K562 (cell line): ENCODE data around the gene USP32. TPM values are rescaled to one million over a fixed set of nuclear protein-coding genes. Genes with fewer than 3 reads are reported as not detected.
A peak's percentile ranks its signal among the peaks of the same experiment; 100 is the strongest.

Experiments
- EP400 ChIP-seq: fragments of 450-650 bp; IDR thresholded peaks from 2 replicates; pipeline ENCODE4 v1.6.1; 2017; ENCODE audit warnings: antibody characterized with exemption, mild to moderate bottlenecking, moderate library complexity
- HNRNPLL ChIP-seq: fragments of 200-400 bp; formaldehyde crosslinking; IDR thresholded peaks from 2 replicates; pipeline ENCODE4 v1.6.1; 2017; ENCODE audit warnings: low read length, low read depth, mild to moderate bottlenecking; ENCODE audit not compliant: poor library complexity, severe bottlenecking
- KDM2B ChIP-seq: fragments of 250-450 bp; sonication (Bioruptor Pico); IDR thresholded peaks from 2 replicates; pipeline ENCODE4 v1.8.0; 2021; ENCODE audit warnings: mild to moderate bottlenecking, moderate library complexity
- MYC ChIP-seq, 2 experiments: fragments of 250-450 bp in 1 of 2; sonication (Bioruptor Pico) in 1 of 2; IDR thresholded peaks; 2 replicates each; pipeline versions ENCODE4 v1.5.1 to v1.6.1; 2012 to 2021; ENCODE audit warnings: low read depth in 2 of 2, borderline replicate concordance in 1 of 2, improper control_type of control experiment in 1 of 2, low read length in 1 of 2, mild to moderate bottlenecking in 1 of 2, moderate library complexity in 1 of 2
- NFXL1 ChIP-seq: fragments of 450-650 bp; formaldehyde crosslinking; IDR thresholded peaks from 2 replicates; pipeline ENCODE4 v1.4.0; 2021; ENCODE audit warnings: mild to moderate bottlenecking
- PML ChIP-seq: IDR thresholded peaks from 2 replicates; pipeline ENCODE4 v1.6.1; 2012; ENCODE audit warnings: low read length, inconsistent platforms
- POU5F1 ChIP-seq: fragments of 150-350 bp; IDR thresholded peaks from 2 replicates; pipeline ENCODE4 v1.6.1; 2014; ENCODE audit warnings: borderline replicate concordance, low read length, low read depth, mild to moderate bottlenecking; ENCODE audit not compliant: partially characterized antibody
- RCOR1 ChIP-seq, 2 experiments: IDR thresholded peaks; 2 replicates each; pipeline ENCODE4 v1.6.1; 2012; ENCODE audit warnings: low read depth in 2 of 2, low read length in 2 of 2, borderline replicate concordance in 1 of 2, improper control_type of control experiment in 1 of 2
- TRIM24 ChIP-seq, 2 experiments: fragments of 450-650 bp; IDR thresholded peaks; 2 replicates each; pipeline ENCODE4 v1.6.1; 2016
- TRIM28 ChIP-seq: fragments of 450-650 bp; IDR thresholded peaks from 2 replicates; pipeline ENCODE4 v1.6.1; 2017
- TSC22D4 ChIP-seq: fragments of 450-650 bp; IDR thresholded peaks from 2 replicates; pipeline ENCODE4 v1.6.1; 2016; ENCODE audit warnings: missing genetic modification characterization, missing biosample characterization, control low read depth
- XRCC5 ChIP-seq: fragments of 200-400 bp; formaldehyde crosslinking; IDR thresholded peaks from 2 replicates; pipeline ENCODE4 v1.6.1; 2017; ENCODE audit warnings: low read depth, mild to moderate bottlenecking, low read length
- ZFP1 ChIP-seq: fragments of 450-650 bp; formaldehyde crosslinking; IDR thresholded peaks from 2 replicates; pipeline ENCODE4 v1.4.0; 2020; ENCODE audit warnings: mild to moderate bottlenecking, mixed read lengths
- ZFX ChIP-seq: sonication (generic); formaldehyde crosslinking; IDR thresholded peaks from 2 replicates; pipeline ENCODE4 v1.8.0; 2022; ENCODE audit warnings: mild to moderate bottlenecking, missing genetic modification reagents, moderate library complexity
- ZNF347 ChIP-seq: fragments of 450-650 bp; formaldehyde crosslinking; IDR thresholded peaks from 2 replicates; pipeline ENCODE4 v1.4.0; 2020; ENCODE audit warnings: low read depth, mild to moderate bottlenecking, moderate library complexity
- ZNF431 ChIP-seq: sonication (generic); formaldehyde crosslinking; IDR thresholded peaks from 2 replicates; pipeline ENCODE4 v1.8.0; 2022; ENCODE audit warnings: mild to moderate bottlenecking, missing genetic modification reagents
- ZNF75A ChIP-seq: fragments of 450-650 bp; formaldehyde crosslinking; IDR thresholded peaks from 2 replicates; pipeline ENCODE4 v1.4.0; 2020; ENCODE audit warnings: mild to moderate bottlenecking
- polyA plus RNA-seq, 8 experiments: library from polyadenylated mRNA; depleted of rRNA in 4 of 8; stranded (reverse) in 5 of 8; unstranded in 3 of 8; fragments of >200 nt; fragmentation: Nextera tagmentation in 2 of 8; fragmentation: Illumina TruSeq in 1 of 8; extraction: Ambion mirVana in 2 of 8; extraction: Trizol in 1 of 8; gene quantifications; 2 replicates each; pipeline versions ENCODE4 v1.2.1 to v1.2.3, GENCODE V29; 2011 to 2014; ENCODE audit warnings: inconsistent platforms in 1 of 8, missing spikeins in 1 of 8
- total RNA-seq, 7 experiments: library from RNA; depleted of rRNA in 6 of 7; stranded (reverse); fragments of >200 nt in 6 of 7; fragmentation: Illumina TruSeq in 2 of 7; extraction: Trizol in 2 of 7; gene quantifications; 2 replicates each; pipeline versions ENCODE4 v1.2.1 to v1.2.3, GENCODE V29; 2011 to 2021; ENCODE audit warnings: low replicate concordance in 1 of 7
- TF ChIP-seq, protein P1 (sequence below): IDR thresholded peaks from 2 replicates; pipeline ENCODE4 v1.6.1; 2016; ENCODE audit warnings: missing genetic modification characterization, missing compliant biosample characterization
- TF ChIP-seq, protein P2 (sequence below): fragments of 250-450 bp; sonication (Bioruptor Pico); IDR thresholded peaks from 2 replicates; pipeline ENCODE4 v1.9.0; 2021; ENCODE audit warnings: mild to moderate bottlenecking
- TF ChIP-seq, protein P3 (sequence below): fragments of 450-650 bp; IDR thresholded peaks from 2 replicates; pipeline ENCODE4 v1.6.1; 2018; ENCODE audit warnings: mild to moderate bottlenecking, low read depth; ENCODE audit not compliant: partially characterized antibody
- TF ChIP-seq, protein P4 (sequence below): IDR thresholded peaks from 2 replicates; pipeline ENCODE4 v1.6.1; 2014; ENCODE audit warnings: antibody characterized with exemption

Gene USP32
- total and polyA plus RNA-seq, 9 of the 15 experiments (the other 6 are each of a cell fraction or from before 2014, with no cell fraction given) = 18.0 to 69.3 (median 47.1) TPM

DNA sequence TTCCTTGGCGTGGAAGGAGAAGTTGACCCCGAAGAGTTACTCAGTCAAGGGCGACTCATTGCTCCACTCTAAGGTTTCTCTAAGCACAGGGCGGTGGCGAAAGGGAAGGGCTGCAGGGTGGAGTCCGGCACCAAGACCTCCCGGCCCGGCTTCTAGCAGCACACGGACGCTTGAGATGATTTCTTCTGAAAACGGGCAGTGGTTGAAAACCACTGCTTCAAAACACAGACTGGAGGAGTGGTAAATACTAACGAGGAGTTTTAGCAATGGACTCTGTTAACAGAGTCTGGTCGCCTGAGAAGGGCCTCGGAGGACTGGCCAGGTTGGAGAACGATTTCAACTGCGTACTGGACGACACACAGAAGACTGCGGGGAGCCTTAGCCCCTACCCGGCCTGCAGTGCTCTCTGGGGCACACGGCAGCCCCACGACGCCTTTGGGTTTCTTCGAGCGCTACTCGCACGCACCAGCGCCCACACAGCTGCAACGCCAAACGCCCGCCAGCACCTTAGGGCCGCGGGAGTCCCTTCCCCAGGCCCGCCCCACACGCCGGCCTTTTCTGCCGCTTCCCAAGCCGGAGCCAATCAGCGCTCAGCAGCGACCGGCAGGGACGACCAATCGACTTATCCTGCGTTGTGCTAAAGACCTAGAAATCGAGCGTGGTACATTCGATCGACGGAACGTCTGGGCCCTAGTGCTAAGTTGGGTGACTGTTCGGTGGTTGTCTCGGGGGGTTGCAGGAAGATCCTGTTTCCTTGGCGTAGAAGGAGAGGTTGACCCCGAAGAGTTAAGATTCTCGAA is 256.6 kb downstream of the USP32 start (continued):
- TF ChIP-seq, protein P1, sequence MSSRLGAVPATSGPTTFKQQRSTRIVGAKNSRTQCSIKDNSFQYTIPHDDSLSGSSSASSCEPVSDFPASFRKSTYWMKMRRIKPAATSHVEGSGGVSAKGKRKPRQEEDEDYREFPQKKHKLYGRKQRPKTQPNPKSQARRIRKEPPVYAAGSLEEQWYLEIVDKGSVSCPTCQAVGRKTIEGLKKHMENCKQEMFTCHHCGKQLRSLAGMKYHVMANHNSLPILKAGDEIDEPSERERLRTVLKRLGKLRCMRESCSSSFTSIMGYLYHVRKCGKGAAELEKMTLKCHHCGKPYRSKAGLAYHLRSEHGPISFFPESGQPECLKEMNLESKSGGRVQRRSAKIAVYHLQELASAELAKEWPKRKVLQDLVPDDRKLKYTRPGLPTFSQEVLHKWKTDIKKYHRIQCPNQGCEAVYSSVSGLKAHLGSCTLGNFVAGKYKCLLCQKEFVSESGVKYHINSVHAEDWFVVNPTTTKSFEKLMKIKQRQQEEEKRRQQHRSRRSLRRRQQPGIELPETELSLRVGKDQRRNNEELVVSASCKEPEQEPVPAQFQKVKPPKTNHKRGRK (tag) = no peak
- no peak for TF ChIP-seq NFXL1 (CRISPR knock-in tag)
- TF ChIP-seq RCOR1 (IDR thresholded peaks at IDR 0.05; ENCODE audit: borderline replicate concordance in 1 of 2, low read depth in 2 of 2, low read length in 2 of 2) = peak in 1 of 2 experiments; percentile 69; a peak in 2 of 4 replicates
- TF ChIP-seq, protein P2, sequence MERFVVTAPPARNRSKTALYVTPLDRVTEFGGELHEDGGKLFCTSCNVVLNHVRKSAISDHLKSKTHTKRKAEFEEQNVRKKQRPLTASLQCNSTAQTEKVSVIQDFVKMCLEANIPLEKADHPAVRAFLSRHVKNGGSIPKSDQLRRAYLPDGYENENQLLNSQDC = no peak
- TF ChIP-seq, protein P3, sequence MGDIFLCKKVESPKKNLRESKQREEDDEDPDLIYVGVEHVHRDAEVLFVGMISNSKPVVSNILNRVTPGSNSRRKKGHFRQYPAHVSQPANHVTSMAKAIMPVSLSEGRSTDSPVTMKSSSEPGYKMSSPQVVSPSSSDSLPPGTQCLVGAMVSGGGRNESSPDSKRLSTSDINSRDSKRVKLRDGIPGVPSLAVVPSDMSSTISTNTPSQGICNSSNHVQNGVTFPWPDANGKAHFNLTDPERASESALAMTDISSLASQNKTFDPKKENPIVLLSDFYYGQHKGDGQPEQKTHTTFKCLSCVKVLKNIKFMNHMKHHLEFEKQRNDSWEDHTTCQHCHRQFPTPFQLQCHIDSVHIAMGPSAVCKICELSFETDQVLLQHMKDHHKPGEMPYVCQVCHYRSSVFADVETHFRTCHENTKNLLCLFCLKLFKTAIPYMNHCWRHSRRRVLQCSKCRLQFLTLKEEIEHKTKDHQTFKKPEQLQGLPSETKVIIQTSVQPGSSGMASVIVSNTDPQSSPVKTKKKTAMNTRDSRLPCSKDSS = no peak
- peak; percentile 24 for TF ChIP-seq PML
- no peak for TF ChIP-seq ZFP1 (CRISPR knock-in tag)
- peak; percentile 96 for TF ChIP-seq XRCC5
- 0 out of 2 replicates have a peak, but pooled peaks have one; percentile 47 for TF ChIP-seq KDM2B
- peak; percentile 35; the same call in 1 of the 2 replicates for TF ChIP-seq MYC (IDR thresholded peaks at IDR 0.05; ENCODE audit: low read depth, low read length)
- TF ChIP-seq MYC (CRISPR knock-in tag; IDR thresholded peaks at IDR 0.05; ENCODE audit: borderline replicate concordance, low read depth) = no peak
- TF ChIP-seq ZNF347 (CRISPR knock-in tag) = no peak
- no peak for TF ChIP-seq POU5F1
- no peak for TF ChIP-seq ZNF75A (CRISPR knock-in tag)
- TF ChIP-seq, protein P4, sequence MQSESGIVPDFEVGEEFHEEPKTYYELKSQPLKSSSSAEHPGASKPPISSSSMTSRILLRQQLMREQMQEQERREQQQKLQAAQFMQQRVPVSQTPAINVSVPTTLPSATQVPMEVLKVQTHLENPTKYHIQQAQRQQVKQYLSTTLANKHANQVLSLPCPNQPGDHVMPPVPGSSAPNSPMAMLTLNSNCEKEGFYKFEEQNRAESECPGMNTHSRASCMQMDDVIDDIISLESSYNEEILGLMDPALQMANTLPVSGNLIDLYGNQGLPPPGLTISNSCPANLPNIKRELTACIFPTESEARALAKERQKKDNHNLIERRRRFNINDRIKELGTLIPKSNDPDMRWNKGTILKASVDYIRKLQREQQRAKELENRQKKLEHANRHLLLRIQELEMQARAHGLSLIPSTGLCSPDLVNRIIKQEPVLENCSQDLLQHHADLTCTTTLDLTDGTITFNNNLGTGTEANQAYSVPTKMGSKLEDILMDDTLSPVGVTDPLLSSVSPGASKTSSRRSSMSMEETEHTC = no peak
- no peak; the same call in 1 of the 2 replicates for TF ChIP-seq EP400
- peak; percentile 74 for TF ChIP-seq ZFX (CRISPR knock-in tag)
- TF ChIP-seq TRIM28 = no peak
- TF ChIP-seq TRIM24 (IDR thresholded peaks at IDR 0.05) = no peak
- TF ChIP-seq ZNF431 (CRISPR knock-in tag) = no peak
- no peak for TF ChIP-seq TSC22D4 (tag)
- peak; percentile 61 for TF ChIP-seq HNRNPLL
